Epidermal melanocyte (primary cell): Measurements from ENCODE around the gene CAPN15.
"Not testable (repeated sequence)": the region's sequence is repeated elsewhere in the genome, so short reads cannot be mapped to it uniquely, and the experiment has no call there.

ENCODE experiments used
- DNase-seq: peaks from one replicate; pipeline ENCODE4 v3.0.0; 2011; ENCODE audit warnings: low spot score; ENCODE audit not compliant: insufficient read length

The CAPN15 gene

DNA sequence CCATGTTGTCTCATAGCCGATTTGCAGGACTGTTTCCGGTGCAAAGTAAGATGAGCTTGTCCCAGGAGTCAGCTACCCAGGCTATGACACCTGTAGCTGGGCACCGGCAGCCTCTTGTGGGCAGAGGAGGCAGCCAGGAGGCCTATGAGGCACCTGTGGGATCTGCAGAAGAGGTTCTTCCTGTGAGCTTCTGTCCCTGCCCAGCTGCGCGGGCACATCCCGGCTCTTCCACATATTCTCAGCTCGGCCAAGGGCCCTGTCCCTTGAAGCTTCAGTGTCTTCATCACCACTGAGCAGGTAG lies 21.3 kb upstream of the CAPN15 start:
- no peak for DNase-seq

DNA sequence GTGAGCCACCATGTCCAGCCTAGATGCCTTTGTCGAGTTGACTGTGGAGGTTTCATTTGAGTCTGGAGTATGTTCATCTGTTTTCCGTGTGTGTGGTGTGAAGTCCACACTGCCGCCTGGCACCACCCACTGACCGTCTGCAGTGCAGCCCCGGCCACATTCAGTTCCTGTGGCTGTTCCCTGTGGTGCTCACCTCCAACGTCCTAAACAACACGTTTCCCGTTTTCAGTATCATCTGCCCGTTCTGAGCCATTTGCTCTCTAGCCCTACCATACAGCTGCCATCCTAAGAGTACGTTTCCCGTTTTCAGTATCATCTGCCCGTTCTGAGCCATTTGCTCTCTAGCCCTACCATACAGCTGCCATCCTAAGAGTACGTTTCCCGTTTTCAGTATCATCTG lies 20.0 kb upstream of the CAPN15 start:
- not testable (repeated sequence) for DNase-seq

DNA sequence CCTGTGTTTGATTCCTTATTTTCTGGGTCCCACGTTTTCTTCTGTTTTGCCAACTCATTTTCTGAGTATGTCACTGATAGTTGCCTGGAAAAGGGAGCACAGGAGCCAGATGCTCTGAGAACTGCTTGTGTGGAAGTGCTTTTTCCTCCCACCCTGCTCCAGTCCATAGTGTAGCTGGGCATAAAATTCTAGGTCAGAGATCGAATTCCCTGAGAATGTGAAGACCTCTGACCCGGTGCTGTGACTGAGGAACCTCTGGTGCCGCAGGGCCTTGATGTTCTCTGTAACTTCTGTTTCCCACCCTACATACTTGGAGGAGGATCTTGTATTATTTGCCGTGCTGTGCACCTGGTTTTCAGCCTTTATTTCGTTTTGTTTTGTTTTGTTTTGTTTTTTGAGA lies 19.5 kb upstream of the CAPN15 start:
- no peak for DNase-seq

DNA sequence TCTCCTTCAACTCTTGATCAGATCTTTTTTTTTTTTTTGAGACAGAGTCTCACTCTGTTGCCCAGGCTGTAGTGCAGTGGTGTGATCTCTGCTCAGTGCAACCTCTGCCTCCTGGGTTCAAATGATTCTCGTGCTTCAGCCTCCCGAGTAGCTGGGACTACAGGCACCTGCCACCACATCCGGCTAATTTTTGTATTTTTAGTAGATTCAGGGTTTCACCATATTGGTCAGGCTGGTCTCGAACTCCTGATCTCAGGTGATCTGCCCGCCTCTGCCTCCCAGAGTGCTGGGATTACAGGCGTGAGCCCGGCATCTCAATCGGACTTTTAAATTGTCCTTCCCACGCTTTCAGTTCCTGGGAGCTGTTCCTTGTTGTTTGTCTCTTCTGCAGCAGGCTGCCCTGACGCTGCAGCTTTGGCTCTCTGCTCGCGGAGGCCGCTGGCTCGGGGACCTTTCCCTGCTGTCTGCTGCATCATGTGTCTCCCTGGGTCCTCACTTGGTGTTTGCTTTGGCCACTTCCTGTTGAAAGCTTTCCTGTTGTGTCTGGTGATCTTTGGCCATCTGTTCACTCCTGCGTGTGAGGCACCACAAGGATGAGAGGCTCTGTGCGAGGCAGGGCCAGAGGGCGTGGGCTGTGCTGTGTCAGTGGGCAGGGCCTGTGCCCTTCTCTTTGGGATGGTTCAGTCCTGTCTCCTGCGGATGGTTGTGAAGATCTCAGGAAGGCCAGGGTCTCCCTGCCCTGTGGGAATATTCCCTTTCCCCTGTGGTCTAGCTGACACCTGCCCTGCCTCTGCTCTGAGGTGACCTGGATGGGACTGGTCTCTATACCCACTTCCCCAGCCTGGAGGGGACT lies 18.4 kb upstream of the CAPN15 start:
- DNase-seq, result no peak

GRCh38 chr16:510066-510825 lies 17.3 kb upstream of the CAPN15 start:
- no peak for DNase-seq

DNA sequence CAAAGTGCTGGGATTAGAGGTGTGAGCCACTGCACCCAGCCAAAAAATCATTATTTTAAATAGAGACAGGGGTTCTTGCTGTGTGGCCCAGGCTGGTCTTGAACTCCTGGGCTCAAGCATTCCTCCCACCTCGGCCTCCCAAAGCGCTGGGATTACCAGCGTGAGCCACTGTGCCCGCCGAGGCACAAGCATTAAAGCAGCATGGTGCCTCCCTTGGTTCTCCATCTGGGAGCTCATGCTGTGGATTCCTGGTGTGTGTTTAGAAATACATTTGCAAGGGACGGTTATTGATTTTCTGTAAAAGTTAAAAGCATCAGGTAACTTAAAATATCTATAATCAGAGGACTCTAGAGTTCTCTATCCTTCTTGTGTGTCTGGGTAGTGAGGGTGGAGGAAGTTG lies 14.7 kb upstream of the CAPN15 start:
- no peak for DNase-seq

- DNase-seq, result no peak
Measured at GRCh38 chr16:513950-514349, 13.6 kb upstream of the CAPN15 start.

DNA sequence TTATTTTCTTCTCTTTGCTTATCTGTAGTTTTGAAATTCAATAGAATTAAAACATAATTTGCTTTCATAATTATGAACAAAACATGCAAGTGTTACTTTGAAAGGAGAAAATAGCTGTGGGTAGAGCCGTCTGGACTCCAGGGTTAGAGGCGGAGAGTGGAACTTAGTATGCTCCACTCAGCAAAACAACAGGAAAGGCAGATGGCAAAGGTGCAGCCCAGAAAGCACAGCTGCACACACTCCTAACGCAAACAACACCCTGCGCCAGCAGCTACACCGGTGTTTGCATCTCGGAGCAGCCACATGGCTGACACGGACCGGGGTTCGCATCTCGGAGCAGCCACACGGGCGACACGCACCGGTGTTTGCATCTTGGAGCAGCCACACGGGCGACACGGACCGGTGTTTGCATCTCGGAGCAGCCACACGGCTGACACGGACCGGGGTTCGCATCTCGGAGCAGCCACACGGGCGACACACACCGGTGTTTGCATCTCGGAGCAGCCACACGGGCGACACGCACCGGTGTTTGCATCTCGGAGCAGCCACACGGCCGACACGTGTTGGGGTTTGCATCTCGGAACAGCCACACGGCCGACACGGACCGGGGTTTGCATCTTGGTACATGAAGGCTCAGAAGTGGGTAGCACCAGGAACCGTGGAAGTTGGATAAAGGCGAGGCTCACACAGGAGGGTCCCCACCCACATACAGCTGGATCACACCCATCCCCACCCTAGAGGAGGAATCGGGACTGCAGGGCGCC lies 12.2 kb upstream of the CAPN15 start:
- DNase-seq, result no peak

GRCh38 chr16:515939-516226 lies 11.6 kb upstream of the CAPN15 start:
- DNase-seq, result no peak

DNA sequence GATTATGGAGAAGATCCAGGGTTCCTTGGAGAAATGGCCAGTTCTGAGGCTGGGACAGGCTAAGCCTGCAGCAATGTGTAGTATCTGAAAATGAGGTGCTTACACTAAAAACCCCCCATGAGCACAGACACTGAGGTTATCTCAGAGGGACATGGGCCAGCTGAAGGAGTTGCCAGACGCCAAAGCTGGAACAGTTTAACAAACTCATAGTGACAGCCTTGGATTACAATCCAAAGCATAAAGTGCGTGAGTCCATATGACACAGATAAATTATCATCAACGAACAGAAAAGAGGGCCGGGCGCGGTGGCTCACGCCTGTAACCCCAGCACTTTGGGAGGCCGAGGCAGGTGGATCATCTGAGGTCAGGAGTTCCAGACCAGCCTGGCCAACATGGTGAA lies 11.2 kb upstream of the CAPN15 start:
- no peak for DNase-seq

DNA sequence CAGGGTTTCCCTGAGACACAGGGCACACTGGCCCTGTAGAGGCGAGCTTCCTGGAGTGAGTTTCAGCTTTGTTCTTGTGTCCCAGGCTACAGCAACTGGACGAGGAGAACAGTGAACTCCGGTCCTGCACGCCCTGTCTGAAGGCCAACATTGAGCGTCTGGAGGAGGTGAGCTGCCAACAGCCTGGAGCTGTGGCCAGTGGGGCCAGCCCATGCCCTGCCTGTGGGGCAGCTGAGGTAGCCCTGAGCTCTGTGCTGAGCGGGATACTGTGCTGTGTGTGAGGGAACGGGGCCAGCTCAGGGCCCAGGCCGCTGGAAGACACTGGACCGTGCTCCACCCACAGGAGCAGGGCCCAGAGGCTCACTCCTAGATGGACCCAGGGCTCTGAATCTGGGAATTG lies 8.7 kb upstream of the CAPN15 start:
- no peak for DNase-seq

DNA sequence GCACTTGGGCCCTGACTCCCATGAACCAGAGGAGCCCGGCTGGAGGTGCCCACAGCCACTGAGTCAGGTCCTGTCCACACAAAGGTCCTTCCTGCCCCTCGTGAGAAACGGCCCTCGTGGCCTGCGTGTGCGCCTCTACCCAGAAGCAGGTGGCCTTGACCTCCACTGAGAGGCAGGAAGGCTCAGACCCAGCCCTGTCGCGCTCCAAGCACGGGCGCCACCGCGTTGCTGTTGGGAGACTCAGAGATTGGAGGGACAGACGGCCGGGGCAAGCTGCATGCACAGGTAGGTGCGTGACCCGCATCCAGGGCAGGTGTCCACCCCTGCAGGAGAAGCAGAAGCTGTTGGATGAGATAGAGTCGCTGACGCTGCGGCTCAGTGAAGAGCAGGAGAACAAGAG lies 8.1 kb upstream of the CAPN15 start:
- DNase-seq, result no peak

DNA sequence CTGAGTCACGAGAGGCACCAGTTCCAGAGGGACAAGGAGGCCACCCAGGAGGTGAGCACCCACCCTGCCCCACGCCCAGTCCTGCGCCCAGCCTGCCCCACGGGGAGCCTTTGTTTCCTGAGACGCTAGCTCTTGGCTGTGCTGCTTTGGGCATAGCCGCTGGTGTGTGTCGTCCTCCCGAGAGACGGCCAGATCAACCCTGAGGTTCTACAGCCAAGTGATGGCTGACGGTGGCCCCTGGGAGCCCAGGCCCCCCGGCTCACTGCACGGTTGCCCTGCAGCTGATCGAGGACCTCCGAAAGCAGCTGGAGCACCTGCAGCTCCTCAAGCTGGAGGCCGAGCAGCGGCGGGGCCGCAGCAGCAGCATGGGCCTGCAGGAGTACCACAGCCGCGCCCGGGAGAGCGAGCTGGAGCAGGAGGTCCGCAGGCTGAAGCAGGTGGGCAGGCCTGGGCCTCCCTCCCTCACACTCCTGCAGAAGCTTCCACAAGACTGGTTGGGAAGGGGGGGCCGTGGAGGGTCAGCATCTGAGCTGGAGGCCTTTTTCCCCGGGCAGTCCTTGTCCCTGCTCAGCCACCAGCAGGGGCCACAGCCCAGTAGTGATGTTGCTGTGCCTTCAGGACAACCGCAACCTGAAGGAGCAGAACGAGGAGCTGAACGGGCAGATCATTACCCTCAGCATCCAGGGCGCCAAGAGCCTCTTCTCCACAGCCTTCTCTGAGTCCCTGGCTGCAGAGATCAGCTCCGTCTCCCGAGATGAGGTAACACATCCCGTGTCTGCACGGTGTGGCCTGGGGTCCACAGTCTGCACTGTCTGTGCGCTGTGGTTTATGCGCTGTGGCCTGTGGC lies 7.4 kb upstream of the CAPN15 start:
- DNase-seq, result no peak

GRCh38 chr16:520847-521246 lies 6.7 kb upstream of the CAPN15 start:
- DNase-seq, result no peak

DNA sequence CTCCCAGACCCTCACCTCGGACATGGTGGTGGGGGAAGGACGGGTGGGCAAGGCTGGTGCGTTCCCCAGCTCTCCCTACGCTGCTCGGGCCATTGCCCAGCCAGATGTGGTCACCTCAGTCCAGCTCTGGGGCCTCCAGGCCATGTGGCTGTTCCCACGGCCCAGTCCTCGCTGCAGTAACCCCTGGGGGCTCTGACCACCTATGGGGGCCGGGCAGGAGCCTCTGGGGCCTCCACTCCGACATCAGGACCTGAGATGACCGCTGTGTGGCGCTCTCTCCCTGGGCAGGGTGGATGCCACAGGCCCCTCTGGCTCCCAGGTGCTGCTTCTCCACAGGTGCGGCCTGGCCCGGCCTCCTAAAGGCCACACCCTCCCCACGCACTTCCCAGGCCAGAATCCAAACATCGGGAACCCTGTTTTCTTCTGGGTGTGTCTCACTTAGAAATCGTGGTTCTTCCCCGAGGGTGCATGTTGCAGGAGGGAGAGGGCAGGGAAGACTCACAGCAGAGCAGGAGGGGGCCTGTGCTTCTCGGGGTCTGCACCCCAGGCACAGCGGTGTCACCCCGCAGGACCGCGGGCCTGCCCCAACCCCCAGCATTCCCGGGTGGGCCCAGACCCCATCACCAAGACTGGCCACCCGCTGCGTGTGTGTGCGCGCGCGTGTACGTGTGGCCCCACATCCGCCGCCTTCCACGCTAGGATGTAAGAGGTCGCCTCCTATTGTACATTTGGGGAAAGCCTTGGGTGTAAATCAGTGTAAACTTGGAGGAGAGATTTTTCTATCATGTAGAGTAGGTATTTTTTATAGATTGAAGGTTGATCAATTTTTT lies 5.9 kb upstream of the CAPN15 start:
- DNase-seq, result no peak

GRCh38 chr16:522320-523096 lies 5.0 kb upstream of the CAPN15 start:
- DNase-seq, result no peak

DNA sequence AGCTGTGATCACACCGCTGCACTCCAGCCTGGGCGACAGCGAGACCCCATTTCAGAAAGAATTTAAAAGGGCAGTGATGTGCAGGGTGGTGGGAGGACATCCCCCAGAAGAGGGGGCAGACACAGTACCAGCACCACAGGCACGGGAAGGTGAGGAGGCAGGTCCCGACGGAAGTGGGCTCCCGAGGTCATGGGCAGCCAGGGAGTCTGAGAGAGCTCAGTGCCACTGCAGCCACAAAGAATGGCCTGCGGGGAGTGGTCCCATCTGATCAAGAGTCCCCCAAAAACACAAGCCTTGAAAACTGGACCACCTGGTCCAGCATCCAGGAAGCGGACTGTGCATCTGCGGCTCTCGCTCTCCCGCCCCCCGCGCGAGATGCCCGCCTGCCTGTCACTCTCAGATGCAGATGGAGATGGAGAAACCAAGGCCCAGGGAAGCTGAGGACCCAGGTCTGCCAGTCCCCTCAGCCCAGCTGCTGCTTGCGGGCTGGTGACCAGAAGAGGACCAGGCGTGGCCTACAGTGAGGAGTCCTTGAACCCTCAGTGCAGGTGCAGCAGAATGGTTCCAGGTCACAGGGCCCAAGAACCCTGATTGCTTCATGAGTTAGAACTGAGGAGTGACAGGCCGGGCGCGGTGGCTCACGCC lies 4.3 kb upstream of the CAPN15 start:
- DNase-seq, result no peak

DNA sequence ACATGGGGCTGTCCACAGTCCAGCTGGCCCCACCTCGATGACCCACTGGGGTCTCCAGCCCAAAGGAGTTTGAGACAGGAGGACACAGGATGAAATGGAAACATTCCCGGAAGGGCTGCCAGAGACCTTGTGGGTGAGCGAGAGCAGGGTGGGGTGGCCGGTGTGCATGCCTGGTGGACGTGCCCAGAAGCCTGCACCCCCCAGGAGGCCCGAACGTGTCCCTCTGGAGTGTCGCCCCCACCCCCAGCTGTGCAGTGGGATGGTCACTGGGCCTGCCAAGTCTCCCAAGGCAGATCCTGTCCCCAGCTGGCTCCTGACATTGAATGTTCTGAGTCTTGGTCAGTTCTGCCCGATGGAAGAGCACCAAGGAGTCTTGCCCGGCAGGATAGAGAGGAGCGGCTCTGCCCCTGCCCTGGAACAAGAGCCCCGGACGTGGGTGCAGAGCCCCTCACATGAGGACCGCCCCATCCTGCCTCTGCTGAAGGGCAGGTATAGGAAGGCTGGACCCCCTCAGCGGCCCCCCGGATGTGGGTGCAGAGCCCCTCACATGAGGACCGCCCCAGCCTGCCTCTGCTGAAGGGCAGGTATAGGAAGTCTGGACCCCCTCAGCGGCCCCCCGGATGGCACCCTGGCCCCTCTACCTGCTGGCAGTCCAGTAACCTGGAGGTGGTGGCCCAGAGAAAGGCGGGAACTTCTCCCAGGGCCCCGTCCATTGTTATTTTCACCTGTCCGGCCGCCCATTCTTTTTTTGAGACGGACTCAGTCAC lies 3.1 kb upstream of the CAPN15 start:
- no peak for DNase-seq

- no peak for DNase-seq
Measured at GRCh38 chr16:525123-525519, 2.4 kb upstream of the CAPN15 start.
